Breast epithelium (tissue), 3 donors: ENCODE measurements around the gene MMD2.

Source experiments
- CTCF ChIP-seq, 3 donors: fragments of 450-650 bp; IDR thresholded peaks; one replicate each; pipeline ENCODE4 v1.5.1; 2016 to 2017; ENCODE audit warnings: antibody characterized with exemption in 3 of 3, mild to moderate bottlenecking in 3 of 3, moderate library complexity in 3 of 3
- POLR2A ChIP-seq: fragments of 450-650 bp; IDR thresholded peaks from one replicate; pipeline ENCODE4 v1.6.1; 2016; ENCODE audit warnings: antibody characterized with exemption, mild to moderate bottlenecking, moderate library complexity

GRCh38 chr7:4868493-4868892 lies 90.5 kb downstream of the MMD2 start:
- TF ChIP-seq CTCF (IDR thresholded peaks at IDR 0.05): no peak
- TF ChIP-seq POLR2A: no peak
